T-helper 2 cell (primary cell): ENCODE results near the gene TRPC3.
"Not testable (repeated sequence)": the region's sequence is repeated elsewhere in the genome, so short reads cannot be mapped to it uniquely, and the experiment has no call there.

Experiments
- DNase-seq, 5 experiments: peaks; one replicate each; pipeline versions ENCODE4 v3.0.0 to v3.0.0-alpha.2; 2012 to 2022

The TRPC3 gene

GRCh38 chr4:121943941-121944340 is 7.9 kb downstream of the TRPC3 start:
- DNase-seq = no peak

GRCh38 chr4:121939690-121940089 is 12.2 kb downstream of the TRPC3 start:
- DNase-seq = no peak

DNA sequence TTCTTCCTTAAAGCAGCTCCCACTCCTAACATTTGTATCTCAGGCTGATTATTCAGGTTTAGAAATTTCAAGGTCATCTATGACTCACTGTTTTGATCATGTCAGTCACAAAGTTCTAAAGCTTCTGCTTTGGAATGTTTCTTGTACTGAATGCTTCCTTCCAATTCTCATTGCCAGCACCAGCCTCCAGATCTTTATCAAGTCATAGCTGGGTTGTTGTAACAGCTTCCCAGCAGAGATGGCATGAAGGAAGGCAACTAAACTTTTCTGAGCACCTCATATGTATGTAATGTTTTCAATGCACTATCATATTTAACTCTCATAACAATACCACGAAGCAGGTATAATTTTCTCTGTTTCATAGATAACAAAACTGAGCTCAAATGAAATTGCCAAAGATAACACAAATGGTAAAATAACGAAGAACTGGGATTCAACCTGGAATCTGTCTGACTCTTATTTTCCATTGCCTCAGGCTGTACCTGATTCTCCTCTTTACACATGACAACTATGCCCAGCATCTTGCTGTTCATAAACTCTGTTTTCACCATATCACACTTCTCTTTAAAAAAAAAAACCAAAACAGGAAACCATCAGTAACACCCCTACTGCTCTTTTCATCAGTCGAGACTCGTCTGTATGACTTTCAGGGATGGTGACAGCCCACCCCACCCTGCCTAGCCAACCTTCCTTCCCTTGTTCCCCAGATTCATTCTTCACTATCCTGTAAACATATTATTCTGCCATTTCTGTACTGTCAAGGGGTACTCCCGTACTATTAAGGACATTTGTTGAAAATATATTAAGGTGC is 13.4 kb downstream of the TRPC3 start:
- peak in 2 of 5 experiments; percentile 17 to 36 for DNase-seq

DNA sequence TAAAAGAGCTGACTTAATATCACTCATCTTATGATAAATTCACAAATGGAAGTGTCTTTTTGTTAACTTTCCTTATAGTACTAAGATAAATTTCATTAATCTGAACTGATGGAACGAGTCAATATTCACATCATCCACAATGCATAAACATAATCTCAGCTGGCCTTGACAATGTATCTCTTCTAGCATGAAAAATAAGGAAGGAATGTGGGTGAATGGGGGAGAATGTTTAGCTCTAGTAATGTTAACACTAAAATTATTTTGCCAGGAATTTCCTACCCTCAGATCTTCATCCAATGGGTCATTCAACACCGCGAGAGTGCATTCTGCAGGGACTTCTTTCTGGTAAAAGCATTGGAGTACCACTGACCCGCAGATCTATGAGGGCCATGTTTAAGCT is 15.8 kb downstream of the TRPC3 start:
- no peak for DNase-seq

- DNase-seq = no peak
Observed at GRCh38 chr4:121934635-121935034, 17.2 kb downstream of the TRPC3 start.

GRCh38 chr4:121932212-121932974 is 19.5 kb downstream of the TRPC3 start:
- no peak for DNase-seq

DNA sequence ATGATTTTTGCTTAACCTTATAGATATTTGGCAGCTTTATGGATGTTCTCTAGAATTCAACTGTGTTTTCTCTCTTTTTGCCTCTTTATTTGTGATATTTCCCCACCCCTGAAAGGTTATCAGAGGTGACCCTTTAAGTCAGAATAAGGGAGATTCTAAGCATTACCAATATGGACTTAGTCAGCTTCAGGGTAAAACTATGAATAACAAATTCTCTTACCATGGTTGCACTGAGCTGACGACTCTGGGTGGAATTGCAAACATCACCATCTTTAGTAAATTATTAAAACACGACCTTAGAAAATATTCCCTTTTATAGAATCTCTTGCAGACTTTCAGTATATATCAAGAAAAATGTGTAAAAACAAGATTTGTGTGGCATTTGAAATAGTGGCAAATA is 21.6 kb downstream of the TRPC3 start:
- DNase-seq = no peak

DNA sequence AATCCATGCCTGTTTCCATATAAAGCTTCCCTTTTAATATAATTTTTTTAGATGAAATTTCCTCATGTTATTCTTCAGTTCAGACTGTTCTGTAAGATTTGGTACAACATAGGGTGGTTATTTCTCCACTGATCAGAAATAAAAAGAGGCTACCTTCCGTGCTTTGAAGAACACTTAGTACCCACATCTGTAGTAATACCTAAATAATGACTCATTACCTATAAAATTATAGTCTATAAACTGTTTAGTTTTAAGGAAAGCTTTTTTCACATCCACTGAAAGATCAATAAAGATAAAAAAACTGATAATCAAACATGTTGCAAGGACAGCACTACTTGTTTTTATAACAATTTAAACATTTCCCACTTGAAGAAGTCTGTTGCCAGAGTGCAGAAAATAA is 23.9 kb downstream of the TRPC3 start:
- no peak for DNase-seq

GRCh38 chr4:121926490-121926889 is 25.4 kb downstream of the TRPC3 start:
- DNase-seq = not testable (repeated sequence)

DNA sequence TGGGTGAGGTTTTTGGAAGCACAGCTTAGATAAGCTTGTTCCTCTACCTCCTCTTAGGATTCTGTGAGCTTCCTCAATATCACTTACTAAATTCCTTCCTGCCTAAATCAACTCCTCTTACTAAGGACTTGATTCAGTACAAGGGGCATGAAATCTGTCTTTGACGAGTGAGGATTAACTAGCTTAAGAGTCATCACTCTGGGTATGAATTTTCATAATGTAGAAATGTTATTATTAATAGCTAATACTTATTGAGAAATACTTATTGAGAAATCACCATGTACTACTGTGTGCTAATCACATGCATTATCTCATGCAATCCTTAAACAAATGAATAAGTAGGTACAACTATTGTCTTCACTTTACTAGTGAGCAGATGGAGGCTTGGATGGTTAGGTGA is 28.6 kb downstream of the TRPC3 start:
- DNase-seq = no peak

DNA sequence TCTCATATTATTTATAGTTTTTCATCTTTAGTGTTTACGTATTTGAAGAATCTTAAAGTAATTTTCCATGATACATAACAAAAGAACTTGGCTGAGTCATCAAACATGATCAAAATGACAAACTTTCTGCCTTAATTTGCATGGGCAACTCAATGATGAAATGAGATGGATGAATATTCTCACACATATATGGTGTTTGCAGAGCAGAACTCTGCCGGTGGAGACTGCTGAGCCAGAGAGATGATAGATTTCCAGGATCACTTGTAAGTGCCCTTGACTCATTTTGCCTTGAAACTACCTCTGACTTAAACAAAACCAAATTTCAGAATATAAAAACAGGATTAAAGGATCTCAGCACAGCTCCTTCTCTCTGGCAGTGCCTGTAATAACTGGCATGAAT is 38.2 kb downstream of the TRPC3 start:
- no peak for DNase-seq

DNA sequence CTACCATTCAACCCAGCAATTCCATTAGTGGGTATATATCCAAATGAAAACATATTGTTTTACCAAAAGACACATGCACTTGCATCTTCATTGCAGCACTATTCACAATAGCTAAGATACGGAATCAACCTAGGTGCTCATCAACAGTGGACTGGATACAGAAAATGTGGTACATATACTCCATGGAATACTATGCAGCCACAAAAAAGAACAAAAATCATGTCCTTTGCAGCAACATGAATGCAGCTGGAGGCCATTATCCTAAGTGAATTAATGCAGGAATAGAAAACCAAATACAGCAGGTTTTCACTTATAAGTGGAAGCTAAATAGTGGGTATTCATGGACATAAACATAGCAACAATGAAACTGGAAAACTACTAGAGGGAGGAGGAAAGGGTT is 43.5 kb downstream of the TRPC3 start:
- no peak for DNase-seq

DNA sequence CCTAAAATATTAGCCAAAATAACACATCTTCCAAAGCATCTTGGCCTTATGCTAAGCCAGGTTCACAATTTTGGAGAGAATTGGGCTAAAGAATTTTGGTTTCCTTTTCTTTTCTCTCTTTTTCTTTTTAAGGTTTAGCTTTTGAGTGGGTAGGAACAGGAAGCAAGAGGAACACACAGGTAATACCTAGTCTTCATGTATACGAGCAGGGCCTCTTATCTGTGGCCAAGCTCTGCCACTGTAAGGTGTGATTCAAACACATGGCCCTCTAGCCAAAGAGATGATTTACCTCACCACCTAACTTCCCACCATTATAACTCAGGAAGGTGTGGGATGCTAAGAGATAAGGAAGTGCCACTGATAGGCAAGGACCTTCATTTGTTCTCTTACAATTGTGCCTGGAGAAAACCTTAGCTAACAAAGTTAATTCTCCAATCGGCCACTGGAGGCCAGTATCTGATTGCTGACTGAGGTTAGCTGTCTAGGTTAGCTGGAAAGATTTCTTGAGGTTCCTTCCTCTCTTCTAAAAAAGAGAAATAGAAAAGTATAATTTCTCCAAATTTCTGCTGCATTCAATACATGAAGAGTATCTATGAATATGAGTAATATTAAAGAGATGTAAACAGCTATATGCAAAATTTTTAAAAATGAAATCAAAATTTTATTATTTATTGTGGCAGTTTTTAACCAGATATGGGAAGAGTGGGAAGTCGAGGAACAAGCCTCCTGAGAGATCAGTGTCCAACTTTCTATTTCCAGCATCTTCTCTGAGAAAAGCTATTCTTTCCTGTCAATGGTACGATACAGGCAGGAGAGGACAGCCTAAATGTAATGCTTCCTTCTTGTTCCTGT is 51.5 kb downstream of the TRPC3 start:
- DNase-seq = peak in 4 of 5 experiments; percentile 4 to 57 (median 17)

GRCh38 chr4:121898150-121898549 is 53.7 kb downstream of the TRPC3 start:
- peak in 1 of 5 experiments; percentile 47 for DNase-seq

- DNase-seq = no peak
Observed at GRCh38 chr4:121888134-121888533, 63.7 kb downstream of the TRPC3 start.

DNA sequence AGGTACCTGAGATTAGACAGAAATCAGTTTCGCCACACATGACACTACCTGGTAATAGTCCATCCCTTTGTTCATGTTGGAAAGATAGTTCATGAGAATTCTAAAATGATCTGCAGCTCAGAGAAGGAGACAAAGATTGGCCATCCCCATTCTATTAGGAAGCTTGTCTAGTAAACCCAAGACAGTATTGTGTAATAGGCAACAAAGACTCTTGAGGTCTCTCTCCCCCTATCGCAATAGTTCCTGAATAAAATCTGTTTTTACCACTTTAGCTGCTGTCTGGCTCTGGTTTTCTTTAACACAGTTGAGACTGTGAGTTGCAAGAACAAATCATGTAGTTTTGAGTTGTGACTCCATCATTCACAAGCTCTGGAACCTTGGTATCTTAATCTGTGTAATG is 66.7 kb downstream of the TRPC3 start:
- DNase-seq = no peak

- no peak for DNase-seq
Observed at GRCh38 chr4:121881158-121881557, 70.7 kb downstream of the TRPC3 start.

- no peak for DNase-seq
Observed at GRCh38 chr4:121879135-121879534, 72.7 kb downstream of the TRPC3 start.

- no peak for DNase-seq
Observed at GRCh38 chr4:121877041-121877773, 74.7 kb downstream of the TRPC3 start.

- no peak for DNase-seq
Observed at GRCh38 chr4:121876070-121876469, 75.8 kb downstream of the TRPC3 start.

GRCh38 chr4:121875652-121876051 is 76.2 kb downstream of the TRPC3 start:
- DNase-seq = no peak

GRCh38 chr4:121873604-121874003 is 78.3 kb downstream of the TRPC3 start:
- DNase-seq = no peak
